ENCODE measurements around the gene PXDC1.
"Not testable (repeated sequence)": the region's sequence is repeated elsewhere in the genome, so short reads cannot be mapped to it uniquely, and the experiment has no call there.

The PXDC1 gene

GRCh38 chr6:3762359-3762758 lies 10.8 kb upstream of the PXDC1 start:
- DNase-seq = no peak

GRCh38 chr6:3761989-3762270 lies 10.4 kb upstream of the PXDC1 start:
- no peak for DNase-seq

- no peak for DNase-seq
Observed at GRCh38 chr6:3759646-3760232, 8.2 kb upstream of the PXDC1 start.

- DNase-seq = no peak
Observed at GRCh38 chr6:3758842-3759144, 7.3 kb upstream of the PXDC1 start.

GRCh38 chr6:3757998-3758841 lies 6.7 kb upstream of the PXDC1 start:
- not testable (repeated sequence) for DNase-seq

- DNase-seq = no peak
Observed at GRCh38 chr6:3757241-3757641, 5.7 kb upstream of the PXDC1 start.

GRCh38 chr6:3756546-3756945 lies 5.0 kb upstream of the PXDC1 start:
- no peak for DNase-seq

GRCh38 chr6:3755637-3756545 lies 4.4 kb upstream of the PXDC1 start:
- no peak for DNase-seq

GRCh38 chr6:3754776-3755175 lies 3.3 kb upstream of the PXDC1 start:
- DNase-seq = no peak

GRCh38 chr6:3754032-3754725 lies 2.7 kb upstream of the PXDC1 start:
- not testable (repeated sequence) for DNase-seq

GRCh38 chr6:3753228-3753835 lies 1.8 kb upstream of the PXDC1 start:
- no peak for DNase-seq

- DNase-seq = no peak
Observed at GRCh38 chr6:3752531-3753227, 1.2 kb upstream of the PXDC1 start.

- DNase-seq = peak; percentile 22
Observed at GRCh38 chr6:3751730-3752530, 417 bp upstream of the PXDC1 start.

- no peak for DNase-seq
Observed at GRCh38 chr6:3750317-3751076, 1.0 kb downstream of the PXDC1 start.

- DNase-seq = no peak
Observed at GRCh38 chr6:3749977-3750316, 1.6 kb downstream of the PXDC1 start.

- DNase-seq = no peak
Observed at GRCh38 chr6:3749067-3749841, 2.3 kb downstream of the PXDC1 start.

- DNase-seq = no peak
Observed at GRCh38 chr6:3748208-3749066, 3.1 kb downstream of the PXDC1 start.

- DNase-seq = no peak
Observed at GRCh38 chr6:3747100-3747737, 4.3 kb downstream of the PXDC1 start.
